Measurements from ENCODE around the gene IFNL2.

GRCh38 chr19:39304185-39304513, 36.0 kb downstream of the IFNL2 start:
- TF ChIP-seq CTCF (IDR thresholded peaks at IDR 0.05) (no peak), EP300 (IDR thresholded peaks at IDR 0.05) (no peak), POLR2A (IDR thresholded peaks at IDR 0.05) (no peak)
